MCF 10A (cell line): Measurements from ENCODE around the gene CD1C. TPM values are rescaled to one million over a fixed set of nuclear protein-coding genes. Genes with fewer than 3 reads are reported as not detected.

Experiments
- BruUV-seq: library from RNA; stranded (reverse); fragments of 400-500 nt; replicated peaks from 2 replicates; lab custom pipeline; 2021; lab: Mats Ljungman, UMichigan
- CTCF ChIA-PET: fragments of 300-600 bp; sonication (Branson Sonifier 250); formaldehyde crosslinking; extraction: SDS; loops from one replicate; lab custom pipeline; 2021; ENCODE audit warnings: antibody characterized with exemption, inconsistent platforms; lab: Yijun Ruan, JAX
- POLR2A ChIA-PET: fragments of 300-600, 350-650 bp; sonication (Branson Sonifier 250); formaldehyde crosslinking; extraction: SDS; loops from one replicate; lab custom pipeline; 2020; ENCODE audit warnings: antibody characterized with exemption, inconsistent platforms; lab: Yijun Ruan, JAX
- DNase-seq: peaks from one replicate; pipeline ENCODE4 v3.0.0-alpha.2; 2018; ENCODE audit not compliant: unreplicated experiment
- H3K27ac Mint-ChIP-seq: one replicate; pipeline ENCODE4 v1.8.0; 2022; ENCODE audit warnings: mild to moderate bottlenecking, low read depth, mixed read lengths; ENCODE audit not compliant: unreplicated experiment
- H3K27me3 Mint-ChIP-seq: one replicate; pipeline ENCODE4 v1.8.0; 2022; ENCODE audit warnings: mixed read lengths; ENCODE audit not compliant: insufficient read depth, unreplicated experiment
- H3K36me3 Mint-ChIP-seq: one replicate; pipeline ENCODE4 v1.8.0; 2022; ENCODE audit warnings: mild to moderate bottlenecking, moderate library complexity, mixed read lengths; ENCODE audit not compliant: insufficient read depth, unreplicated experiment
- H3K4me1 Mint-ChIP-seq: one replicate; pipeline ENCODE4 v1.8.0; 2022; ENCODE audit warnings: mixed read lengths; ENCODE audit not compliant: insufficient read depth, unreplicated experiment
- H3K4me3 Mint-ChIP-seq: one replicate; pipeline ENCODE4 v1.8.0; 2022; ENCODE audit warnings: mild to moderate bottlenecking, moderate library complexity, mixed read lengths; ENCODE audit not compliant: unreplicated experiment
- H3K9me3 Mint-ChIP-seq: one replicate; pipeline ENCODE4 v1.8.0; 2022; ENCODE audit warnings: mixed read lengths; ENCODE audit not compliant: unreplicated experiment
- CTCF ChIP-seq: fragments of 200-600 bp; IDR thresholded peaks from one replicate; pipeline ENCODE4 v1.8.0; 2022; ENCODE audit warnings: antibody characterized with exemption, mild to moderate bottlenecking; ENCODE audit not compliant: unreplicated experiment
- intact Hi-C: fragments of 100-400 bp; cut with micrococcal nuclease; formaldehyde crosslinking; loops from 2 replicates; pipeline ENCODE4 v1.14.1; 2022
- total RNA-seq: library from RNA; stranded (reverse); gene quantifications from 2 replicates; pipeline ENCODE4 v1.2.3, GENCODE V29; 2022

Gene CD1C
- total RNA-seq, 1 experiment from 2014 or later, result not detected

DNA sequence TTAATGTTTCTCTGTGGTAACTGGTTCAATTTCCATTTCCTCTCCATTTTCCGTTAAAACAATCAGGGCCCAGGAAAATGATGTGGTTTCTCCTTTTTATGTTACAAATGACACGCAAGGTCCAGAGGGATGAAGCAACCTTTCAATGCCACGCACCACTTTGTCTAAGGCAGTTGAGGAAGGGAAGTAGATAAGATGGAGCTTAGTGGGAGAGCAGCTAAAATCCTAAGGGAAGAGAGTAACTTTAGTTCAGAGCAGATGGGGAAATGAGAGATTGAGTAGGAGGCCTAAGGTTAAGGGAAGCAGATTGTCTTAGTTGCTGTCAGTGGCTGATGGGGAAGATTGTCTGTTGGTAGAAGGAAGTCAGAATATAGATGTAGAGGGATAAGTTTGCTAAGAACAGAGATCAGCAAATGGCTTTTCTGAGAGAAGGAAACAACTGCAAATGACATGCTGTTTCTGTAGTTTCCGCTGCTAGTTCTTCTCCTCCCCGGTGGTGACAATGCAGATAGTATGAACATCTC, 660 bp downstream of the CD1C start:
- Mint-ChIP-seq H3K36me3 (no peaks in the 10 kb centered on the region), H3K4me1 (no peaks in the 10 kb centered on the region), H3K9me3 (no peaks in the 10 kb centered on the region), H3K4me3 (no peak overlapping the region), H3K27ac (no peak overlapping the region), H3K27me3 (peaks cover 23% of the 10 kb centered on the region)
- POLR2A ChIA-PET, result no interaction called here
- intact Hi-C loops, result no loop called here
- no TSS peak for BruUV-seq
- DNase-seq, result no peak
- CTCF ChIA-PET, result interaction anchor here (0.6 kb wide), 2 partner anchors 12 to 31 kb away, joined by 3 to 5 read pairs; no protein-coding TSS in a partner anchor
- no peak for TF ChIP-seq CTCF

- POLR2A ChIA-PET, result no interaction called here
- no TSS peak for BruUV-seq
- Mint-ChIP-seq H3K9me3 (no peaks in the 10 kb centered on the region), H3K4me1 (no peaks in the 10 kb centered on the region), H3K4me3 (no peak overlapping the region), H3K27me3 (peaks cover 24% of the 10 kb centered on the region), H3K27ac (no peak overlapping the region), H3K36me3 (no peaks in the 10 kb centered on the region)
- TF ChIP-seq CTCF, result no peak
- intact Hi-C loops, result no loop called here
- CTCF ChIA-PET, result interaction anchor here (0.6 kb wide), 1 partner anchor 369 kb away, joined by 3 read pairs; no protein-coding TSS in a partner anchor
- DNase-seq, result no peak
Measured at GRCh38 chr1:158295791-158296190, 6.1 kb downstream of the CD1C start.

GRCh38 chr1:158310623-158311022, 20.9 kb downstream of the CD1C start:
- H3K9me3 Mint-ChIP-seq, result peaks cover 19% of the 10 kb centered on the region
- ChIA-PET POLR2A (no interaction called here), CTCF (no interaction called here)
- H3K27ac Mint-ChIP-seq, result no peak overlapping the region
- DNase-seq, result no peak
- intact Hi-C loops, result no loop called here
- H3K36me3 Mint-ChIP-seq, result no peaks in the 10 kb centered on the region
- no TSS peak for BruUV-seq
- no peak overlapping the region for H3K4me3 Mint-ChIP-seq
- H3K4me1 Mint-ChIP-seq, result no peaks in the 10 kb centered on the region
- peaks cover 14% of the 10 kb centered on the region for H3K27me3 Mint-ChIP-seq
- no peak for TF ChIP-seq CTCF

DNA sequence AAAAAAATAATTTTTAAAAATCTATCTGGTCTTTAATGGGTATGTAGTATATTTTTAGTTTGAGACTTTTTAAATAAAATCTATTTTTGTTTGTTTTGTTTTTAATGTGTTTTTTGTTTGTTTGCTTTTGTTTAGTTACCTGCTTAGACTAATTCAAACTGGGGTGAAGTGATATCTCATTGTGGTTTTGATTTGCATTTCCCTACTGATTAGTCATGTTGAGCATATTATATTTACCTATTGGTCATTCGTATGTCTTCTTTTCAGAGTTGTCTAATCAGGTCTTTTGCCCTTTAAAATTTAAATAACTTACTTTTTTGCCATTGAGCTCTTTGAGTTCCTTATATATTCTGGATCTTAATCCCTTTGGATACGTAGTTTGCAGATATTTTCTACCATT, 21.3 kb downstream of the CD1C start:
- H3K4me1 Mint-ChIP-seq, result no peaks in the 10 kb centered on the region
- no peak for TF ChIP-seq CTCF
- H3K4me3 Mint-ChIP-seq, result no peak overlapping the region
- H3K9me3 Mint-ChIP-seq, result peaks cover 19% of the 10 kb centered on the region
- H3K27me3 Mint-ChIP-seq, result peaks cover 13% of the 10 kb centered on the region
- ChIA-PET CTCF (interaction anchor here (0.5 to 0.6 kb wide), 2 partner anchors 124 to 195 kb away, joined by 3 to 4 read pairs; no protein-coding TSS in a partner anchor), POLR2A (no interaction called here)
- DNase-seq, result no peak
- intact Hi-C loops, result no loop called here
- H3K36me3 Mint-ChIP-seq, result no peaks in the 10 kb centered on the region
- H3K27ac Mint-ChIP-seq, result no peak overlapping the region
- BruUV-seq, result no TSS peak
